Lower leg skin (tissue), 3 donors: ENCODE measurements around the gene CEP250.

ENCODE experiments used
- CTCF ChIP-seq, 3 donors: fragments of 450-650 bp; IDR thresholded peaks; one replicate each; pipeline ENCODE4 v1.5.1; 2016; ENCODE audit warnings: antibody characterized with exemption in 3 of 3, mild to moderate bottlenecking in 3 of 3, moderate library complexity in 2 of 3
- POLR2A ChIP-seq, 2 donors: fragments of 450-650 bp; IDR thresholded peaks; one replicate each; pipeline ENCODE4 v1.6.1; 2016 to 2017; ENCODE audit warnings: antibody characterized with exemption in 2 of 2, mild to moderate bottlenecking in 1 of 2, moderate library complexity in 1 of 2

GRCh38 chr20:35462351-35462750 is 7.0 kb downstream of the CEP250 start:
- no peak for TF ChIP-seq POLR2A (IDR thresholded peaks at IDR 0.05)
- no peak for TF ChIP-seq CTCF (IDR thresholded peaks at IDR 0.05)
